Muscle layer of colon (tissue), 2 donors: Measurements from ENCODE around the gene HMG20A.

ENCODE experiments used
- H3K27ac ChIP-seq: one replicate; pipeline ENCODE4 v1.7.0; 2013; ENCODE audit warnings: low read depth, mild to moderate bottlenecking, low read length, moderate library complexity
- H3K27me3 ChIP-seq, 2 donors: one replicate each; pipeline ENCODE4 v1.7.0; 2013; ENCODE audit warnings: low read length in 2 of 2, mild to moderate bottlenecking in 2 of 2; ENCODE audit not compliant: insufficient read depth in 2 of 2, control insufficient read depth in 1 of 2
- H3K36me3 ChIP-seq: one replicate; pipeline ENCODE4 v1.7.0; 2013; ENCODE audit warnings: mild to moderate bottlenecking, low read length; ENCODE audit not compliant: insufficient read depth
- H3K4me1 ChIP-seq: one replicate; pipeline ENCODE4 v1.7.0; 2013; ENCODE audit warnings: mild to moderate bottlenecking, low read length; ENCODE audit not compliant: insufficient read depth
- H3K4me3 ChIP-seq, 2 donors: one replicate each; pipeline ENCODE4 v1.7.0; 2013; ENCODE audit warnings: low read length in 2 of 2, low read depth in 1 of 2, mild to moderate bottlenecking in 1 of 2, moderate library complexity in 1 of 2
- H3K9ac ChIP-seq: one replicate; pipeline ENCODE4 v1.7.0; 2013; ENCODE audit warnings: low read length
- H3K9me3 ChIP-seq: one replicate; pipeline ENCODE4 v1.7.0; 2013; ENCODE audit warnings: mild to moderate bottlenecking, low read length
- donor health status: abdominal sarcoma.
- donor health status: Adenocarcinoma of cecum.

The HMG20A gene

GRCh38 chr15:77503764-77504163 lies 83.1 kb downstream of the HMG20A start:
- H3K4me3 ChIP-seq, result no peak overlapping the region
- no peaks in the 10 kb centered on the region for H3K36me3 ChIP-seq
- H3K9me3 ChIP-seq, result no peaks in the 10 kb centered on the region
- no peak overlapping the region for H3K9ac ChIP-seq
- no peak overlapping the region for H3K27ac ChIP-seq
- no peaks in the 10 kb centered on the region for H3K27me3 ChIP-seq
- H3K4me1 ChIP-seq, result peaks cover 37% of the 10 kb centered on the region

GRCh38 chr15:77504306-77504705 lies 83.6 kb downstream of the HMG20A start:
- H3K4me1 ChIP-seq, result peaks cover 33% of the 10 kb centered on the region
- H3K4me3 ChIP-seq, result no peak overlapping the region
- H3K9ac ChIP-seq, result no peak overlapping the region
- no peaks in the 10 kb centered on the region for H3K36me3 ChIP-seq
- no peaks in the 10 kb centered on the region for H3K27me3 ChIP-seq
- no peak overlapping the region for H3K27ac ChIP-seq
- no peaks in the 10 kb centered on the region for H3K9me3 ChIP-seq

GRCh38 chr15:77504871-77505270 lies 84.2 kb downstream of the HMG20A start:
- Histone ChIP-seq H3K36me3 (no peaks in the 10 kb centered on the region), H3K4me1 (peaks cover 31% of the 10 kb centered on the region), H3K4me3 (no peak overlapping the region), H3K9me3 (no peaks in the 10 kb centered on the region), H3K27ac (no peak overlapping the region), H3K27me3 (no peaks in the 10 kb centered on the region), H3K9ac (no peak overlapping the region)

GRCh38 chr15:77505556-77505955 lies 84.9 kb downstream of the HMG20A start:
- H3K27ac ChIP-seq, result no peak overlapping the region
- no peak overlapping the region for H3K9ac ChIP-seq
- no peaks in the 10 kb centered on the region for H3K36me3 ChIP-seq
- no peak overlapping the region for H3K4me3 ChIP-seq
- no peaks in the 10 kb centered on the region for H3K27me3 ChIP-seq
- H3K4me1 ChIP-seq, result peaks cover 31% of the 10 kb centered on the region
- H3K9me3 ChIP-seq, result no peaks in the 10 kb centered on the region

GRCh38 chr15:77506311-77507142 lies 85.8 kb downstream of the HMG20A start:
- no peaks in the 10 kb centered on the region for H3K36me3 ChIP-seq
- H3K4me1 ChIP-seq, result peaks cover 28% of the 10 kb centered on the region
- no peak overlapping the region for H3K9ac ChIP-seq
- H3K27me3 ChIP-seq, result no peaks in the 10 kb centered on the region
- no peaks in the 10 kb centered on the region for H3K9me3 ChIP-seq
- peak overlapping the region in 1 of 2 donors; percentile 16 for H3K4me3 ChIP-seq
- no peak overlapping the region for H3K27ac ChIP-seq

- Histone ChIP-seq H3K9me3 (no peaks in the 10 kb centered on the region), H3K4me3 (no peak overlapping the region), H3K4me1 (peaks cover 25% of the 10 kb centered on the region), H3K27me3 (no peaks in the 10 kb centered on the region), H3K27ac (no peak overlapping the region), H3K9ac (no peak overlapping the region), H3K36me3 (no peaks in the 10 kb centered on the region)
Observed at GRCh38 chr15:77507143-77507897, 86.6 kb downstream of the HMG20A start.

GRCh38 chr15:77507911-77508310 lies 87.2 kb downstream of the HMG20A start:
- H3K27ac ChIP-seq, result no peak overlapping the region
- peaks cover 25% of the 10 kb centered on the region for H3K4me1 ChIP-seq

GRCh38 chr15:77508541-77509243 lies 88.0 kb downstream of the HMG20A start:
- Histone ChIP-seq H3K9me3 (no peaks in the 10 kb centered on the region), H3K4me3 (no peak overlapping the region), H3K4me1 (peaks cover 25% of the 10 kb centered on the region), H3K27ac (no peak overlapping the region), H3K9ac (no peak overlapping the region), H3K27me3 (no peaks in the 10 kb centered on the region), H3K36me3 (no peaks in the 10 kb centered on the region)

More at GRCh38 chr15:77507911-77508310, 87.2 kb downstream of the HMG20A start:
- no peak overlapping the region for H3K4me3 ChIP-seq
- no peaks in the 10 kb centered on the region for H3K9me3 ChIP-seq
- H3K9ac ChIP-seq, result no peak overlapping the region
- no peaks in the 10 kb centered on the region for H3K27me3 ChIP-seq
- H3K36me3 ChIP-seq, result no peaks in the 10 kb centered on the region

GRCh38 chr15:77510066-77511057 lies 89.7 kb downstream of the HMG20A start:
- H3K9me3 ChIP-seq, result no peaks in the 10 kb centered on the region
- no peak overlapping the region for H3K27ac ChIP-seq
- H3K9ac ChIP-seq, result no peak overlapping the region
- H3K36me3 ChIP-seq, result no peaks in the 10 kb centered on the region
- no peak overlapping the region for H3K4me3 ChIP-seq
- peaks cover 25% of the 10 kb centered on the region for H3K4me1 ChIP-seq
- no peaks in the 10 kb centered on the region for H3K27me3 ChIP-seq

GRCh38 chr15:77511869-77512268 lies 91.2 kb downstream of the HMG20A start:
- H3K4me1 ChIP-seq, result peaks cover 17% of the 10 kb centered on the region
- no peaks in the 10 kb centered on the region for H3K36me3 ChIP-seq
- H3K27me3 ChIP-seq, result no peaks in the 10 kb centered on the region
- no peak overlapping the region for H3K4me3 ChIP-seq
- H3K27ac ChIP-seq, result no peak overlapping the region
- no peaks in the 10 kb centered on the region for H3K9me3 ChIP-seq
- H3K9ac ChIP-seq, result no peak overlapping the region
